BLaER1 treated with 17β-estradiol and CSF1 and Interleukin-3, amounts not matched to agents 10 nM and 100 nM (cell line): ENCODE results near the gene NNT.
A peak's percentile ranks its signal among the peaks of the same experiment; 100 is the strongest.
"Not testable (repeated sequence)": the region's sequence is repeated elsewhere in the genome, so short reads cannot be mapped to it uniquely, and the experiment has no call there.

Experiments used
- H3K27ac ChIP-seq, 11 experiments: shearing (Covaris generic); formaldehyde crosslinking; 2 replicates each; pipeline ENCODE4 v1.8.1; 2022
- H3K27me3 ChIP-seq, 11 experiments: shearing (Covaris generic); formaldehyde crosslinking; 2 replicates each; pipeline ENCODE4 v1.8.1; 2022
- H3K36me3 ChIP-seq, 11 experiments: shearing (Covaris generic); formaldehyde crosslinking; 2 replicates each; pipeline ENCODE4 v1.8.1; 2022
- H3K4me1 ChIP-seq, 10 experiments: shearing (Covaris generic); formaldehyde crosslinking; 2 replicates each; pipeline ENCODE4 v1.8.1; 2022
- H3K4me2 ChIP-seq, 11 experiments: shearing (Covaris generic); formaldehyde crosslinking; 2 replicates each; pipeline ENCODE4 v1.8.1; 2022
- H3K4me3 ChIP-seq, 10 experiments: shearing (Covaris generic); formaldehyde crosslinking; 2 replicates each; pipeline ENCODE4 v1.8.1; 2022
- H3K9ac ChIP-seq, 11 experiments: shearing (Covaris generic); formaldehyde crosslinking; 2 replicates each; pipeline ENCODE4 v1.8.1; 2022
- H3K9me3 ChIP-seq, 11 experiments: shearing (Covaris generic); formaldehyde crosslinking; replicated peaks in 1 of 11; 2 replicates each; pipeline ENCODE4 v1.8.1; 2022
- H4K20me1 ChIP-seq, 11 experiments: shearing (Covaris generic); formaldehyde crosslinking; 2 replicates each; pipeline ENCODE4 v1.8.1; 2022
- Cebpa-rat ChIP-seq, 11 experiments: shearing (Covaris generic); IDR thresholded peaks; 2 replicates each; pipeline ENCODE4 v1.8.1; 2022

Gene NNT

DNA sequence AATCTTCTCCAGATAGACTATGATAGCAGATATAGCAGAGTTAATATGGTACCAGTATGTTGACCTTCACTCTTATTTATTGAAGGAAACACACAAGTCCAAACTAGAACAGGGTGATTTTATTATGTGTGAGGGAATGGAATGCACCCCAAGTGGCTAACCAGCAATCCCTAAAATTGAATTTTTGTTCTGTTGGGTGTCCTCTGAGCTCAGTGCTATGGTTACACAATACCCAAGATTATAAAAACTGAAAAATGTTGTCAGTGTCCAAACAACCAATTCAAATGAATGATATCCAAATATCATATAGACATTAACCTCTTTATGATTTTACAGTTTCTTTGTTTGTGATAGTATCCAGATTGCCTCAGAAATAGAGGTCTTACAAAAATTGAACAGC, 60.9 kb downstream of the NNT start:
- peaks cover 69 to 81% (median 75%) of the 10 kb centered on the region in 11 experiments for H3K36me3 ChIP-seq
- H3K27ac ChIP-seq = no peak overlapping the region
- H3K9me3 ChIP-seq = peaks cover 29 to 56% (median 51%) of the 10 kb centered on the region in 11 experiments
- H3K4me1 ChIP-seq = no peaks in the 10 kb centered on the region
- no peak for TF ChIP-seq Cebpa-rat (IDR thresholded peaks at IDR 0.05)
- no peak overlapping the region for H3K4me2 ChIP-seq
- no peak overlapping the region for H3K4me3 ChIP-seq
- no peaks in the 10 kb centered on the region for H3K27me3 ChIP-seq
- no peak overlapping the region for H3K9ac ChIP-seq
- no peaks in the 10 kb centered on the region; a peak in 1 of 22 replicates for H4K20me1 ChIP-seq

GRCh38 chr5:43664501-43665040, 61.6 kb downstream of the NNT start:
- Histone ChIP-seq H3K4me2 (no peak overlapping the region), H4K20me1 (no peaks in the 10 kb centered on the region; a peak in 1 of 22 replicates), H3K9me3 (peaks cover 24 to 52% (median 48%) of the 10 kb centered on the region in 11 experiments), H3K9ac (no peak overlapping the region), H3K4me1 (no peaks in the 10 kb centered on the region), H3K4me3 (no peak overlapping the region; a peak in 1 of 20 replicates), H3K36me3 (peaks cover 63 to 74% (median 68%) of the 10 kb centered on the region in 11 experiments), H3K27me3 (no peaks in the 10 kb centered on the region), H3K27ac (no peak overlapping the region)
- TF ChIP-seq Cebpa-rat (IDR thresholded peaks at IDR 0.05) = no peak

GRCh38 chr5:43665749-43666148, 62.8 kb downstream of the NNT start:
- H3K9ac ChIP-seq, H3K27me3 ChIP-seq, H3K4me1 ChIP-seq, H4K20me1 ChIP-seq, H3K4me2 ChIP-seq, H3K27ac ChIP-seq: not testable (repeated sequence)
- peak overlapping the region in 1 of 10 experiments; percentile 15; a peak in 1 of 20 replicates for H3K4me3 ChIP-seq
- peaks cover 28 to 52% (median 45%) of the 10 kb centered on the region in 11 experiments for H3K9me3 ChIP-seq
- H3K36me3 ChIP-seq = peaks cover 53 to 67% (median 60%) of the 10 kb centered on the region in 11 experiments

- Histone ChIP-seq H3K36me3 (peaks cover 49 to 65% (median 57%) of the 10 kb centered on the region in 11 experiments), H3K9me3 (peaks cover 28 to 52% (median 46%) of the 10 kb centered on the region in 11 experiments)
- H3K27me3 ChIP-seq, H3K4me2 ChIP-seq, H4K20me1 ChIP-seq, H3K4me3 ChIP-seq, H3K4me1 ChIP-seq, H3K27ac ChIP-seq, H3K9ac ChIP-seq: not testable (repeated sequence)
Observed at GRCh38 chr5:43666728-43667127, 63.7 kb downstream of the NNT start.

DNA sequence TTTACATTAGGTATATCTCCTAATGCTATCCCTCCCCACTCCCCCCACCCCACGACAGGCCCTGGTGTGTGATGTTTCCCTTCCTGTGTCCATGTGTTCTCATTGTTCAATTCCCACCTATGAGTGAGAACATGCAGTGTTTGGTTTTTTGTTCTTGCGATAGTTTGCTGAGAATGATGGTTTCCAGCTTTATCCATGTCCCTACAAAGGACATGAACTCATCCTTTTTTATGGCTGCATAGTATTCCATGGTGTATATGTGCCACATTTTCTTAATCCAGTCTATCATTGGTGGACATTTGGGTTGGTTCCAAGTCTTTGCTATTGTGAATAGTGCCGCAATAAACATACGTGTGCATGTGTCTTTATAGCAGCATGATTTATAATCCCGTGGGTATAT, 64.4 kb downstream of the NNT start:
- not testable (repeated sequence) for H3K27me3 ChIP-seq, H3K4me3 ChIP-seq, H3K27ac ChIP-seq, H4K20me1 ChIP-seq, H3K4me1 ChIP-seq, H3K9ac ChIP-seq, H3K4me2 ChIP-seq
- Histone ChIP-seq H3K9me3 (peaks cover 28 to 52% (median 49%) of the 10 kb centered on the region in 11 experiments), H3K36me3 (peaks cover 42 to 65% (median 56%) of the 10 kb centered on the region in 11 experiments)

DNA sequence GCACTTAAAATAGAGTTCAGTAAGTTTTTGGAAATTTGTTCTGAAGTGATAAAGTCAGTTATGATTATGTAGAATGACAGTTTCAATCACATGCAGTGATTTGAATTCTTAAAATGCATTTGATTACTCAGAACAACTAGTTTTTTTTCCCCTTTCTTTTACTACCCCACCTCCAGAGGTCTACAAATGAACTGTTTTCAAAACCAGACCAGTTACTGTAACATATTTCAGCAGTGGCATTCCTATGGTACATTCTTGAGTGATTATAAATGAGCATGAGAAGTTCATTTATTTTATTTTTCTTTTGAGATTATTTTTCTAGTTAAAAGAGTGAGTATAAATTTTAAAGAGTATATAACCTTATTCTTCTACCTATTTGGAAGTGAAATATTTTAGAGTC, 71.6 kb downstream of the NNT start:
- peaks cover 50 to 87% (median 68%) of the 10 kb centered on the region in 11 experiments for H3K36me3 ChIP-seq
- H3K27me3 ChIP-seq = no peaks in the 10 kb centered on the region
- no peak overlapping the region for H3K4me2 ChIP-seq
- no peak overlapping the region for H3K9ac ChIP-seq
- H3K9me3 ChIP-seq = peaks cover 0 to 14% (median 6%) of the 10 kb centered on the region in 11 experiments; a peak in 9 of 22 replicates
- H3K4me3 ChIP-seq = no peak overlapping the region
- peaks cover 0 to 15% (median 2%) of the 10 kb centered on the region in 10 experiments; a peak in 6 of 20 replicates for H3K4me1 ChIP-seq
- H4K20me1 ChIP-seq = peaks cover 0 to 4% (median 0%) of the 10 kb centered on the region in 11 experiments; a peak in 2 of 22 replicates
- H3K27ac ChIP-seq = no peak overlapping the region
- no peak for TF ChIP-seq Cebpa-rat (IDR thresholded peaks at IDR 0.05)

DNA sequence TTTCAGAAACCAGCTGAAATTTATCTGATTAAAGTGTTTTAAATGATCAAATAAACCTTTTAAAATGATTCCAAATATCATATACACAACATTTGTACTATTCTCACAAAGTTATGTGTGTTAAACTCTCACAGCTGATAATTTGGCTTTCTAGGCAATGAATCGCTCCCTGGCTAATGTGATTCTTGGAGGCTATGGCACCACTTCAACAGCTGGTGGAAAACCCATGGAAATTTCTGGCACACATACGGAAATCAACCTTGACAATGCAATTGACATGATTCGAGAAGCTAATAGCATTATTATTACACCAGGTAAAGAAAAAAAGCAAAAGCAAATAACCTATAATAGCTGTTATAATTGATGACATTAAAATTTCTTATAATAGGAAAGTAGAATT, 72.4 kb downstream of the NNT start:
- no peak for TF ChIP-seq Cebpa-rat (IDR thresholded peaks at IDR 0.05)
- Histone ChIP-seq H3K4me1 (peaks cover 0 to 15% (median 2%) of the 10 kb centered on the region in 10 experiments; a peak in 6 of 20 replicates), H3K4me2 (no peak overlapping the region; a peak in 1 of 22 replicates), H3K4me3 (no peak overlapping the region), H3K27me3 (no peaks in the 10 kb centered on the region), H3K27ac (no peak overlapping the region), H3K36me3 (peaks cover 54 to 92% (median 72%) of the 10 kb centered on the region in 11 experiments), H4K20me1 (peaks cover 0 to 4% (median 0%) of the 10 kb centered on the region in 11 experiments; a peak in 3 of 22 replicates), H3K9me3 (peaks cover 0 to 14% (median 6%) of the 10 kb centered on the region in 11 experiments; a peak in 9 of 22 replicates), H3K9ac (no peak overlapping the region)

DNA sequence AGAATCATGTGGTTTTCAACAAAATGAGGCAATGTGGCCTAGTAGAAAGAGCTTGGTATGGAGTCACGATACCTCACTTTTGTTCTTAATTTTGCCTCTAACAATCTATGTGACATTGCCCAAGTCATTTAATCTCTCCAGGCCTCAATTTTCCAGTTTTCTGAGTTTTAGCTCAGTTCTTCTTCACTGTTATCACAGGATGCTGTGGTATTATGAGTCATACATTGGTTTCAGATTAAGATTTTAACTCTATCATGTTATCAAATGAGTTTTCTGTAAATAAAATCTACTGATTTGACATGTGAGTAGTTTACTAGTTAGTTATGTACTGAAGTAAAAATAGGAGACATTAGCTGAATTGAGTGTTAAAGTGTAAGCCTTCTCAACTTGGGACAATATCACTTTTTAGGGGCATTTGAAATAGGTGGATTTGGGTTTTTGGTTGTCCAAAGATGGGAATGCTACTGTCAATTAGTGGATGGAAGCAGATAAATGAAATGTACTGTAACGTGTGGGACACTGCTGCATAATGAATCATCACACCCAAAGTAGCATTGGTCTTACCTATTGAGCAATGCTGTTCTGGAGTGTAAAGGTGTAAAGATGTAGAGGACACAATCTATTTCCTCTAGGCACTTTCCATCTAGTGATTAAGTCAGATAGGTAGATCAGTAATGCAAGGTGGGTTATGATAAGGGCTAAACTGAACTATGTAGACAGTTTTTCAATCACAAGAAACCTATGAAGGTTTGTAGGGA, 73.3 kb downstream of the NNT start:
- H3K36me3 ChIP-seq = peaks cover 61 to 95% (median 81%) of the 10 kb centered on the region in 11 experiments

GRCh38 chr5:43677253-43677652, 74.3 kb downstream of the NNT start:
- TF ChIP-seq Cebpa-rat (IDR thresholded peaks at IDR 0.05) = no peak
- H3K4me3 ChIP-seq = no peak overlapping the region
- H3K9me3 ChIP-seq = peaks cover 0 to 8% (median 0%) of the 10 kb centered on the region in 11 experiments; a peak in 2 of 22 replicates
- H3K4me1 ChIP-seq = peaks cover 0 to 15% (median 2%) of the 10 kb centered on the region in 10 experiments; a peak in 6 of 20 replicates
- H3K27me3 ChIP-seq = no peaks in the 10 kb centered on the region
- H4K20me1 ChIP-seq = peaks cover 0 to 4% (median 0%) of the 10 kb centered on the region in 11 experiments; a peak in 3 of 22 replicates
- no peak overlapping the region for H3K4me2 ChIP-seq
- peaks cover 66 to 97% (median 86%) of the 10 kb centered on the region in 11 experiments for H3K36me3 ChIP-seq
- H3K9ac ChIP-seq = no peak overlapping the region
- H3K27ac ChIP-seq = no peak overlapping the region

More for the DNA sequence above, 73.3 kb downstream of the NNT start:
- Histone ChIP-seq H3K4me3 (no peak overlapping the region), H3K27ac (no peak overlapping the region), H3K4me1 (peaks cover 0 to 15% (median 2%) of the 10 kb centered on the region in 10 experiments; a peak in 6 of 20 replicates), H4K20me1 (peaks cover 0 to 4% (median 0%) of the 10 kb centered on the region in 11 experiments; a peak in 3 of 22 replicates), H3K4me2 (peak overlapping the region in 2 of 11 experiments; percentile 1; a peak in 2 of 22 replicates), H3K9ac (no peak overlapping the region), H3K9me3 (peaks cover 0 to 8% (median 0%) of the 10 kb centered on the region in 11 experiments; a peak in 3 of 22 replicates), H3K27me3 (no peaks in the 10 kb centered on the region)
- TF ChIP-seq Cebpa-rat (IDR thresholded peaks at IDR 0.05) = no peak
